ENCODE results near the gene FAM170B.

The FAM170B gene

GRCh38 chr10:49135575-49136313, 1.9 kb upstream of the FAM170B start:
- H3K9ac ChIP-seq (ENCODE audit: low read depth, low read length, poor library complexity, severe bottlenecking) = no peak overlapping the region
- no peaks in the 10 kb centered on the region for H3F3A ChIP-seq (ENCODE audit: low read depth)
- H4K20me1 ChIP-seq (ENCODE audit: insufficient read depth, low read length, poor library complexity, severe bottlenecking) = no peaks in the 10 kb centered on the region
- no peaks in the 10 kb centered on the region for H3K9me2 ChIP-seq (replicated peaks; ENCODE audit: low read depth, low read length)
- H3K4me3 ChIP-seq (ENCODE audit: low read length, poor library complexity, severe bottlenecking) = no peak overlapping the region
- H3K79me2 ChIP-seq (ENCODE audit: insufficient read depth, low read length) = no peaks in the 10 kb centered on the region
- H3K4me2 ChIP-seq (ENCODE audit: low read depth, low read length, poor library complexity, severe bottlenecking) = no peak overlapping the region
- H3K9me3 ChIP-seq (ENCODE audit: insufficient read depth, low read depth, low read length) = no peaks in the 10 kb centered on the region; the same call in 1 of the 2 replicates
- no peaks in the 10 kb centered on the region for H3K27me3 ChIP-seq (ENCODE audit: insufficient read depth, low read length, poor library complexity, severe bottlenecking)
- H2AFZ ChIP-seq (ENCODE audit: low read length) = no peak overlapping the region
- TF ChIP-seq EZH2phosphoT487 (IDR thresholded peaks at IDR 0.05; ENCODE audit: borderline replicate concordance) = no peak
- no peak for TF ChIP-seq CTCF (conservative IDR thresholded peaks at IDR 0.05; ENCODE audit: low read length)
- H3K36me3 ChIP-seq (ENCODE audit: insufficient read depth, low read length) = no peaks in the 10 kb centered on the region
- H3K4me1 ChIP-seq (ENCODE audit: insufficient read depth, low read length, poor library complexity, severe bottlenecking) = no peaks in the 10 kb centered on the region

GRCh38 chr10:49134327-49134726, 506 bp upstream of the FAM170B start:
- no peaks in the 10 kb centered on the region for H3K9me2 ChIP-seq (replicated peaks; ENCODE audit: low read depth, low read length)
- no peak for TF ChIP-seq CTCF (conservative IDR thresholded peaks at IDR 0.05; ENCODE audit: low read length)
- TF ChIP-seq EZH2phosphoT487 (IDR thresholded peaks at IDR 0.05; ENCODE audit: borderline replicate concordance) = no peak
- no peaks in the 10 kb centered on the region for H3F3A ChIP-seq (ENCODE audit: low read depth)
- no peaks in the 10 kb centered on the region for H4K20me1 ChIP-seq (ENCODE audit: insufficient read depth, low read length, poor library complexity, severe bottlenecking)
- no peak overlapping the region for H3K9ac ChIP-seq (ENCODE audit: low read depth, low read length, poor library complexity, severe bottlenecking)
- no peaks in the 10 kb centered on the region for H3K27me3 ChIP-seq (ENCODE audit: insufficient read depth, low read length, poor library complexity, severe bottlenecking)
- no peak overlapping the region; the same call in 1 of the 2 replicates for H2AFZ ChIP-seq (ENCODE audit: low read length)
- H3K4me2 ChIP-seq (ENCODE audit: low read depth, low read length, poor library complexity, severe bottlenecking) = no peak overlapping the region
- no peaks in the 10 kb centered on the region for H3K79me2 ChIP-seq (ENCODE audit: insufficient read depth, low read length)
- H3K4me1 ChIP-seq (ENCODE audit: insufficient read depth, low read length, poor library complexity, severe bottlenecking) = no peaks in the 10 kb centered on the region
- H3K4me3 ChIP-seq (ENCODE audit: low read length, poor library complexity, severe bottlenecking) = no peak overlapping the region
- H3K9me3 ChIP-seq (ENCODE audit: insufficient read depth, low read depth, low read length) = no peaks in the 10 kb centered on the region; the same call in 1 of the 2 replicates
- H3K36me3 ChIP-seq (ENCODE audit: insufficient read depth, low read length) = no peaks in the 10 kb centered on the region

GRCh38 chr10:49132362-49132737, 1.5 kb downstream of the FAM170B start:
- TF ChIP-seq EZH2phosphoT487 (IDR thresholded peaks at IDR 0.05; ENCODE audit: borderline replicate concordance) (no peak), CTCF (conservative IDR thresholded peaks at IDR 0.05; ENCODE audit: low read length) (no peak)
- Histone ChIP-seq H3K4me1 (ENCODE audit: insufficient read depth, low read length, poor library complexity, severe bottlenecking) (no peaks in the 10 kb centered on the region), H3K27me3 (ENCODE audit: insufficient read depth, low read length, poor library complexity, severe bottlenecking) (no peaks in the 10 kb centered on the region), H3K79me2 (ENCODE audit: insufficient read depth, low read length) (no peaks in the 10 kb centered on the region), H3F3A (ENCODE audit: low read depth) (no peaks in the 10 kb centered on the region), H2AFZ (ENCODE audit: low read length) (no peak overlapping the region), H4K20me1 (ENCODE audit: insufficient read depth, low read length, poor library complexity, severe bottlenecking) (no peaks in the 10 kb centered on the region), H3K36me3 (ENCODE audit: insufficient read depth, low read length) (no peaks in the 10 kb centered on the region), H3K4me2 (ENCODE audit: low read depth, low read length, poor library complexity, severe bottlenecking) (no peak overlapping the region), H3K9me2 (replicated peaks; ENCODE audit: low read depth, low read length) (no peaks in the 10 kb centered on the region), H3K9ac (ENCODE audit: low read depth, low read length, poor library complexity, severe bottlenecking) (no peak overlapping the region), H3K4me3 (ENCODE audit: low read length, poor library complexity, severe bottlenecking) (no peak overlapping the region), H3K9me3 (ENCODE audit: insufficient read depth, low read depth, low read length) (no peaks in the 10 kb centered on the region; the same call in 1 of the 2 replicates)

Measured in Loucy (cell line).